A673 (cell line): ENCODE measurements around the gene HIVEP1. TPM values are rescaled to one million over a fixed set of nuclear protein-coding genes. Genes with fewer than 3 reads are reported as not detected.

Source experiments
- BruUV-seq: library from RNA; stranded (reverse); fragments of 400-500 nt; replicated peaks from 2 replicates; lab custom pipeline; 2021; lab: Mats Ljungman, UMichigan
- CTCF ChIA-PET: fragments of 300-600 bp; sonication (Branson Sonifier 250); formaldehyde crosslinking; loops from one replicate; lab custom pipeline; 2022; ENCODE audit warnings: antibody characterized with exemption; lab: Charles Lee
- POLR2A ChIA-PET: fragments of 300-600 bp; sonication (Branson Sonifier 250); formaldehyde crosslinking; loops from one replicate; lab custom pipeline; 2022; ENCODE audit warnings: antibody characterized with exemption; ENCODE audit not compliant: low non-redundant PET; lab: Charles Lee
- DNase-seq: peaks from one replicate; pipeline ENCODE4 v3.0.0-alpha.2; 2015; ENCODE audit warnings: low spot score
- H3K27ac ChIP-seq: fragments of 200-600 bp; sonication (generic); 2 replicates; pipeline ENCODE4 v1.5.1; 2016; ENCODE audit warnings: mixed run types, low read depth, mild to moderate bottlenecking, mixed read lengths, antibody characterized with exemption, low read length; ENCODE audit not compliant: poor library complexity, severe bottlenecking
- H3K27me3 ChIP-seq: fragments of 200-600 bp; sonication (generic); replicated peaks from 2 replicates; pipeline ENCODE4 v1.6.1; 2017; ENCODE audit warnings: mixed run types, low read depth, mild to moderate bottlenecking, mixed read lengths, antibody characterized with exemption, low read length; ENCODE audit not compliant: insufficient read depth, poor library complexity
- H3K36me3 ChIP-seq: fragments of 200-600 bp; sonication (generic); 2 replicates; pipeline ENCODE4 v1.6.1; 2016; ENCODE audit warnings: mixed run types, mild to moderate bottlenecking, mixed read lengths, antibody characterized with exemption, low read length; ENCODE audit not compliant: insufficient read depth, poor library complexity, severe bottlenecking
- H3K4me1 ChIP-seq: fragments of 200-600 bp; sonication (generic); 2 replicates; pipeline ENCODE4 v1.6.1; 2017; ENCODE audit warnings: mixed run types, mild to moderate bottlenecking, mixed read lengths, antibody characterized with exemption, low read length; ENCODE audit not compliant: insufficient read depth, poor library complexity, severe bottlenecking
- H3K4me3 ChIP-seq: fragments of 200-600 bp; sonication (generic); 2 replicates; pipeline ENCODE4 v1.5.1; 2016; ENCODE audit warnings: low read depth, mixed run types, mild to moderate bottlenecking, mixed read lengths, low read length; ENCODE audit not compliant: poor library complexity, severe bottlenecking
- H3K9me3 ChIP-seq: fragments of 200-600 bp; sonication (generic); 2 replicates; pipeline ENCODE4 v1.6.1; 2016; ENCODE audit warnings: mixed run types, low read depth, mild to moderate bottlenecking, mixed read lengths, antibody characterized with exemption, low read length; ENCODE audit not compliant: poor library complexity, severe bottlenecking
- CTCF ChIP-seq: fragments of 300-800, 200-600 bp; sonication (generic); conservative IDR thresholded peaks from 2 replicates; pipeline ENCODE4 v1.5.1; 2017; ENCODE audit warnings: low read depth, mild to moderate bottlenecking, antibody characterized with exemption, low read length, moderate library complexity, mixed read lengths
- EZH2 ChIP-seq: fragments of 200-600 bp; sonication (generic); IDR thresholded peaks from 2 replicates; pipeline ENCODE4 v1.6.1; 2017; ENCODE audit warnings: borderline replicate concordance, low read depth, mild to moderate bottlenecking, mixed read lengths, antibody characterized with exemption, low read length; ENCODE audit not compliant: poor library complexity, severe bottlenecking
- intact Hi-C: fragments of 100-400 bp; cut with micrococcal nuclease; formaldehyde crosslinking; loops from one replicate; pipeline ENCODE4 v1.10.0; 2022; ENCODE audit not compliant: unreplicated experiment
- total RNA-seq: library from RNA; stranded (reverse); gene quantifications from 2 replicates; pipeline ENCODE4 v1.2.3, GENCODE V29; 2021

The HIVEP1 gene
- total RNA-seq, 1 experiment from 2014 or later: 21.5 TPM

GRCh38 chr6:11972806-11973205 lies 39.3 kb upstream of the HIVEP1 start:
- ChIA-PET CTCF (no interaction called here), POLR2A (no interaction called here)
- Histone ChIP-seq H3K27ac (no peak overlapping the region), H3K36me3 (no peaks in the 10 kb centered on the region), H3K4me1 (no peaks in the 10 kb centered on the region), H3K4me3 (no peak overlapping the region), H3K27me3 (no peaks in the 10 kb centered on the region), H3K9me3 (no peaks in the 10 kb centered on the region)
- intact Hi-C loops: no loop called here
- no peak for DNase-seq
- BruUV-seq: no TSS peak
- no peak for TF ChIP-seq EZH2
- no peak for TF ChIP-seq CTCF

GRCh38 chr6:11973238-11973637 lies 38.9 kb upstream of the HIVEP1 start:
- Histone ChIP-seq H3K4me3 (no peak overlapping the region), H3K27ac (no peak overlapping the region), H3K9me3 (no peaks in the 10 kb centered on the region), H3K4me1 (no peaks in the 10 kb centered on the region), H3K27me3 (no peaks in the 10 kb centered on the region), H3K36me3 (no peaks in the 10 kb centered on the region)
- no peak for TF ChIP-seq EZH2
- no peak for TF ChIP-seq CTCF
- intact Hi-C loops: no loop called here
- no TSS peak for BruUV-seq
- no peak for DNase-seq
- CTCF ChIA-PET: no interaction called here
- POLR2A ChIA-PET: no interaction called here

- ChIA-PET CTCF (no interaction called here), POLR2A (no interaction called here)
- intact Hi-C loops: no loop called here
- no peak for TF ChIP-seq CTCF
- no peak for TF ChIP-seq EZH2
- no TSS peak for BruUV-seq
- no peak for DNase-seq
- no peak overlapping the region for H3K4me3 ChIP-seq
- no peaks in the 10 kb centered on the region for H3K36me3 ChIP-seq
- H3K9me3 ChIP-seq: no peaks in the 10 kb centered on the region
- H3K27me3 ChIP-seq: no peaks in the 10 kb centered on the region
- H3K27ac ChIP-seq: no peak overlapping the region
- H3K4me1 ChIP-seq: no peaks in the 10 kb centered on the region
These were observed 38.0 kb upstream of the HIVEP1 start for GRCh38 chr6:11974089-11974488.
